HG02840 (cell line): Measurements from ENCODE around the gene TRAF5.
A peak's percentile ranks its signal among the peaks of the same experiment; 100 is the strongest.
"Not testable (repeated sequence)": the region's sequence is repeated elsewhere in the genome, so short reads cannot be mapped to it uniquely, and the experiment has no call there.

ENCODE experiments used
- ATAC-seq: cut with Tn5 transposase; IDR thresholded peaks from one replicate; pipeline ENCODE4 v1.9.1; 2021; ENCODE audit warnings: mild to moderate bottlenecking, moderate library complexity, moderate number of reproducible peaks; ENCODE audit not compliant: unreplicated experiment, low FRiP score

The TRAF5 gene

GRCh38 chr1:211326528-211327345 lies at the start of gene TRAF5:
Gene TRAF5 (plus strand): TSS chr1:211326833. CDS start chr1:211353240, 26,407 bp downstream.
- no peak for ATAC-seq

GRCh38 chr1:211279340-211279739 lies 47.3 kb upstream of the TRAF5 start:
- no peak for ATAC-seq

GRCh38 chr1:211280910-211281309 lies 45.7 kb upstream of the TRAF5 start:
- ATAC-seq: no peak

- ATAC-seq: no peak
Measured at GRCh38 chr1:211281320-211282022, 45.2 kb upstream of the TRAF5 start.

- ATAC-seq: no peak
Measured at GRCh38 chr1:211282023-211282373, 44.6 kb upstream of the TRAF5 start.

- ATAC-seq: no peak
Measured at GRCh38 chr1:211285196-211285595, 41.4 kb upstream of the TRAF5 start.

DNA sequence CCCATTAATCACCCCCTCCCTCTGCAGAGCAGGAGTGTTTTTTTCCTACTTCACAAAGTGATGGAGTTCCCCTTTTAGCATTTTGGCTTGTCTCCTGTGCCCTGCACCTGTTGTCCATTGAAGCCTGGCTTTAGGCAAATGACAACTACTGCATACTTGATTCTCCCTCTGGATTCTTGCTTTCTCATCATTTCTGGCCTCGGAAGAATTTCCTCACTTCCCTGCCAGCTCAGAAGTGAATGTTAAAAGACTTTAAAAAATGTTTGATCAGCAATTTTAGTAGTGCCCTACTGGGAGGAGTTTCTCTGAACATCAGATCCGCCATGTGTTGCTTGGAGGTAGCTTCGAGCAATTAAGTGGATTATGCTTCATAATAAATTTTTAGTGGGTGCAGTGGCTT lies 39.4 kb upstream of the TRAF5 start:
- no peak for ATAC-seq

DNA sequence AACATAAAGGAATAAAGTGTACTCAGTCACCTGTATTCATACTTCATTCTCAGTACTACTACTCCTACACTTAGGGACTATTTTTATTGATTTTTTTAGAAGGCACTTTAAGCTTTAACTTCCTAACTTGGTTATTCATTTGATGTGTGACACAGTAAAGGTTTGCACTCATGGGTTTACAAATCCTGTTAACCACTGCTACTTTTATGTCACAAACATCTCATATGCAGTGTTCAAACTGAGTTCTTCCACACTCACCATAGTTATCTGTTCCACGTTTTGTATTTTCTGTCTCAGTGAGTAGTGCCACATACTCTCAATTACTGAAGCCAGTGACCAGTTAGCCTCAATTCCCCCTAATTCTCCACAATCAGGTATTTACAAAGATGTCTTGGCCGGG lies 34.2 kb upstream of the TRAF5 start:
- no peak for ATAC-seq

- no peak for ATAC-seq
Measured at GRCh38 chr1:211296396-211296795, 30.2 kb upstream of the TRAF5 start.

DNA sequence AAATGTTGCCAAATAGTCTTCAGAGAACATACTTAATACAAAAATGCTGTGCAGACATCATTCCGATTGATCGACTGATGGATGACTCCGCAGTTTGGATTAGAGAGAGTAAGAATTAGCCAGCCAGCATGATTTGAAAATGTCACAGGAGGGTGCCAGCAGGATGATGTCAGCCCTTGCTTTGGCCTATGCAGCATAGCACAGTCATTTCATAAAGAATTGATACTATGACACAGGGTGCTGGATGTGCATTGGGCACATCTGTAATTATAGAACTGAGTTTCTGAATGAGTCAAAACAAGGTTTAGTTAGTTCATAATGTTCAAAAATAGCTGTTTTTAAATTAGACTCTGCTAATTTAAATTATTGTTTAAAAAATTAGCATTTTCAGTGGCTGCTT lies 21.6 kb upstream of the TRAF5 start:
- ATAC-seq: peak; percentile 73

GRCh38 chr1:211309617-211310016 lies 17.0 kb upstream of the TRAF5 start:
- ATAC-seq: no peak

GRCh38 chr1:211313392-211313791 lies 13.2 kb upstream of the TRAF5 start:
- no peak for ATAC-seq

- ATAC-seq: no peak
Measured at GRCh38 chr1:211318576-211319280, 7.9 kb upstream of the TRAF5 start.

- ATAC-seq: no peak
Measured at GRCh38 chr1:211319892-211320291, 6.7 kb upstream of the TRAF5 start.

DNA sequence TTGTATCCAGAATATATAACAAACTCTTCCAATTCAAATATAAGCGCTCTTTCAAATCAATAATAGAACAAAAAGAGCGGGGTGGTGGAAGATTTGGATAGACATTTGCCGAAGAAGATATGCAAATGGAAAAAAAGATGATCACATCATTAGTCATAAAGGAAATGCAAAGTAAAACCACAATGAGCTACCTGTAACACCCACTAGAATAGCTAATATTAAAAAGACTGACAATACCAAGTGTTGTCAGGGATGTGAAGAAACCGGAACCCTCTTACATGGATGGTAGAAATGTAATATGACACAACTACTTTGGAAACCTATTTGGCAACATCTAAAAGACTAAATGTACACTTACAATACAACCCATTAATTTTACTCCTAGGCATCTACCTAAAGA lies 5.7 kb upstream of the TRAF5 start:
- no peak for ATAC-seq

DNA sequence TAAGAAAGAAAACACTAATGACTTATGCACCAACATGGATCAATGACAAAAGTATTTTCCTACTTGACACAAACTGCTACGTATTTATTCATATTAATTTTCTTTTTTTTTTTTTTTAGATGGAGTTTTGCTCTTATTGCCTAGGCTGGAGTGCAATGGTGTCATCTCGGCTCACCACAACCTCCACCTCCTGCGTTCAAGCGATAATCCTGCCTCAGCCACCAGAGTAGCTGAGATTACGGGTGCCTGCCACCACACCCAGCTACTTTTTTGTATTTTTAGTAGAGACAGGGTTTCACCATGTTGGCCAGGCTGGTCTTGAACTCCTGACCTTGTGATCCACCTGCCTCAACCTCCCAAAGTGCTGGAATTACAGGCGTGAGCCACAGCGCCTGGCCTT lies 5.0 kb upstream of the TRAF5 start:
- ATAC-seq: not testable (repeated sequence)

- ATAC-seq: no peak
Measured at GRCh38 chr1:211323156-211324063, 3.2 kb upstream of the TRAF5 start.

DNA sequence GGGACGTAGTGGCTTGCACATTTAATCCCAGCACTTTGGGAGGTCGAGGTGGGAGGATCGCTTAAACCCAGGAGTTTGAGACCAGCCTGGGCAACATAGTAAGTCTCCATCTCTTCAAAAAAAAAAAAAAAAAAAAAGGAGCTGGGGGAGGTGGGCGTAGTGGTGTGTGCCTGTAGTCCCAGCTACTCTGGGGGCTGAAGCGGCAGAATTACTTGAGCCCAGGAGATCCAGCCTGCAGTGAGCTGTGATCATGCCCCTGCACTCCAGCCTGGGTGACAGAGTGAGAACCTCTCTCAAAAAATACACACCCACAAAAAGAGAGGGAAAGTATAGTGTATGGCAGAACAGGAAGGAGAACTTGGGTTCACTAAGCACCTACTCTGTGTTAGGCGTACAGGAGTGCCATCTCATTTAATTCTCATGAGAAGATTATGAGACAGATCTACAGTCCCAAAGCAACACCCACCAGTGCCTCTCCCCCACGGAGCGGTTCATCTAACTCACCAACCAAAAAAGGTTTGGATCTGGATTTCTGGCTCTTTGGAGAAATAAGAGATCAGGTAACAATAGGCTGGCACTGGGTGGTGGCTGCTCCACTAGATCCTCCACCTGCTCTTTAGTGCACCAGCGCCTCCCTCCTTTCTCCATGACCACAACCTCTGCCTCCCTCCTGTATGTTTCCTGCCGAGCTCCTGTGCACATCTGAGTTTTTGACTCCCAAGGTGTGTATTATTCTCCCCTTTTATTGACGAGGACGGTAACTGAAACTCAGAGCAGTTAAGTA lies 1.4 kb upstream of the TRAF5 start:
- no peak for ATAC-seq

DNA sequence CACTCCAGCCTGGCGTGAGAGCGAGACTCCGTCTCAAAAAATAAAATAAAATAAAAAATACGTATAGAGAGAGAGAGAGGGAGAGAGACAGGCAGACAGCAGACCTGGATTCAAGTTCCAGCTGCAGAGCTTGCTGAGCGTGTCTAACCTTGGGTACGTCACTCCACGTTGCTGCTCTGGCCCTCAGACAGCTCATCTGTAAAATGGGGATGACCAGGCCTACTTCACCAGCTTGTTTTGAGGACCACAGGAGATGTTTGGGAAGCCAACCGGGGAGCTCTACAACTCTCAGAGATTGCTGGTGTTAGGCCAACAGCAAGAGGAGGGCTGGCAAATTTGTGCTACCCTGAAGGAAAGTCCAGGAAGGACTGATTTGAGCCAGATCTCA lies 499 bp upstream of the TRAF5 start:
- ATAC-seq: no peak
